ENCODE results near the gene SNX32. TPM values are rescaled to one million over a fixed set of nuclear protein-coding genes. Genes with fewer than 3 reads are reported as not detected.
A peak's percentile ranks its signal among the peaks of the same experiment; 100 is the strongest.

The SNX32 gene
- total RNA-seq, 2 experiments from 2014 or later, result 2.4 to 3.3 TPM

GRCh38 chr11:65863889-65864705 is 30.3 kb downstream of the SNX32 start:
- H3K27me3 Mint-ChIP-seq, result no peaks in the 10 kb centered on the region
- H3K36me3 Mint-ChIP-seq, result peaks cover 24% of the 10 kb centered on the region
- no peak for DNase-seq
- peak overlapping the region; percentile 63 for H3K27ac Mint-ChIP-seq
- no peaks in the 10 kb centered on the region for H3K9me3 Mint-ChIP-seq
- no peak overlapping the region for H3K4me3 Mint-ChIP-seq
- H3K4me1 Mint-ChIP-seq, result peaks cover 23% of the 10 kb centered on the region

- no peak for DNase-seq
- Mint-ChIP-seq H3K9me3 (no peaks in the 10 kb centered on the region), H3K27me3 (no peaks in the 10 kb centered on the region), H3K27ac (peak overlapping the region; percentile 39), H3K4me1 (peaks cover 21% of the 10 kb centered on the region), H3K36me3 (peaks cover 24% of the 10 kb centered on the region), H3K4me3 (no peak overlapping the region)
Measured at GRCh38 chr11:65864706-65865471, 31.1 kb downstream of the SNX32 start.

- H3K4me1 Mint-ChIP-seq, result peaks cover 23% of the 10 kb centered on the region
- DNase-seq, result no peak
- peak overlapping the region; percentile 39 for H3K27ac Mint-ChIP-seq
- peaks cover 24% of the 10 kb centered on the region for H3K36me3 Mint-ChIP-seq
- no peak overlapping the region for H3K4me3 Mint-ChIP-seq
- H3K27me3 Mint-ChIP-seq, result no peaks in the 10 kb centered on the region
- no peaks in the 10 kb centered on the region for H3K9me3 Mint-ChIP-seq
Measured at GRCh38 chr11:65865550-65866172, 31.9 kb downstream of the SNX32 start.

- Mint-ChIP-seq H3K4me1 (peaks cover 26% of the 10 kb centered on the region), H3K27ac (no peak overlapping the region), H3K27me3 (no peaks in the 10 kb centered on the region), H3K36me3 (peaks cover 24% of the 10 kb centered on the region), H3K4me3 (no peak overlapping the region), H3K9me3 (no peaks in the 10 kb centered on the region)
- DNase-seq, result no peak
Measured at GRCh38 chr11:65866509-65867283, 32.9 kb downstream of the SNX32 start.

GRCh38 chr11:65867284-65868071 is 33.7 kb downstream of the SNX32 start:
- H3K27me3 Mint-ChIP-seq, result no peaks in the 10 kb centered on the region
- H3K36me3 Mint-ChIP-seq, result peaks cover 20% of the 10 kb centered on the region
- DNase-seq, result no peak
- H3K4me1 Mint-ChIP-seq, result peaks cover 24% of the 10 kb centered on the region
- no peak overlapping the region for H3K4me3 Mint-ChIP-seq
- no peaks in the 10 kb centered on the region for H3K9me3 Mint-ChIP-seq
- H3K27ac Mint-ChIP-seq, result no peak overlapping the region

GRCh38 chr11:65868076-65868667 is 34.4 kb downstream of the SNX32 start:
- Mint-ChIP-seq H3K9me3 (no peaks in the 10 kb centered on the region), H3K4me1 (peaks cover 22% of the 10 kb centered on the region), H3K27ac (peak overlapping the region; percentile 38), H3K36me3 (peaks cover 14% of the 10 kb centered on the region), H3K27me3 (no peaks in the 10 kb centered on the region), H3K4me3 (no peak overlapping the region)
- DNase-seq, result no peak

GRCh38 chr11:65868907-65869306 is 35.1 kb downstream of the SNX32 start:
- Mint-ChIP-seq H3K36me3 (peaks cover 12% of the 10 kb centered on the region), H3K27ac (no peak overlapping the region), H3K9me3 (no peaks in the 10 kb centered on the region), H3K27me3 (no peaks in the 10 kb centered on the region), H3K4me3 (no peak overlapping the region), H3K4me1 (peaks cover 21% of the 10 kb centered on the region)
- DNase-seq, result no peak

- H3K4me3 Mint-ChIP-seq, result no peak overlapping the region
Measured at GRCh38 chr11:65869643-65870306, 36.0 kb downstream of the SNX32 start.

GRCh38 chr11:65870307-65870658 is 36.5 kb downstream of the SNX32 start:
- no peak for DNase-seq
- Mint-ChIP-seq H3K4me1 (peaks cover 21% of the 10 kb centered on the region), H3K27me3 (no peaks in the 10 kb centered on the region), H3K9me3 (no peaks in the 10 kb centered on the region), H3K36me3 (peaks cover 9% of the 10 kb centered on the region), H3K4me3 (no peak overlapping the region), H3K27ac (no peak overlapping the region)

More at GRCh38 chr11:65869643-65870306, 36.0 kb downstream of the SNX32 start:
- Mint-ChIP-seq H3K9me3 (no peaks in the 10 kb centered on the region), H3K36me3 (peaks cover 12% of the 10 kb centered on the region), H3K27me3 (no peaks in the 10 kb centered on the region), H3K4me1 (peaks cover 21% of the 10 kb centered on the region), H3K27ac (no peak overlapping the region)
- no peak for DNase-seq

- H3K36me3 Mint-ChIP-seq, result peaks cover 8% of the 10 kb centered on the region
- no peak overlapping the region for H3K27ac Mint-ChIP-seq
- H3K4me3 Mint-ChIP-seq, result no peak overlapping the region
Measured at GRCh38 chr11:65870706-65871681, 37.2 kb downstream of the SNX32 start.

GRCh38 chr11:65871811-65872548 is 38.2 kb downstream of the SNX32 start:
- Mint-ChIP-seq H3K9me3 (no peaks in the 10 kb centered on the region), H3K27me3 (no peaks in the 10 kb centered on the region), H3K4me1 (peaks cover 23% of the 10 kb centered on the region), H3K36me3 (peaks cover 8% of the 10 kb centered on the region), H3K27ac (no peak overlapping the region), H3K4me3 (peak overlapping the region; percentile 45)
- DNase-seq, result no peak

More at GRCh38 chr11:65870706-65871681, 37.2 kb downstream of the SNX32 start:
- Mint-ChIP-seq H3K27me3 (no peaks in the 10 kb centered on the region), H3K9me3 (no peaks in the 10 kb centered on the region), H3K4me1 (peaks cover 21% of the 10 kb centered on the region)
- DNase-seq, result no peak

Data from activated naive CD8-positive, alpha-beta T cell treated with anti-CD3 and anti-CD28 coated beads for 36 hours (primary cell).